Measurements from ENCODE around the gene CSF1. TPM values are rescaled to one million over a fixed set of nuclear protein-coding genes. Genes with fewer than 3 reads are reported as not detected.

The CSF1 gene
- total RNA-seq, 4 donors from 2014 or later, result 8.9 to 49.5 (median 26.6) TPM

DNA sequence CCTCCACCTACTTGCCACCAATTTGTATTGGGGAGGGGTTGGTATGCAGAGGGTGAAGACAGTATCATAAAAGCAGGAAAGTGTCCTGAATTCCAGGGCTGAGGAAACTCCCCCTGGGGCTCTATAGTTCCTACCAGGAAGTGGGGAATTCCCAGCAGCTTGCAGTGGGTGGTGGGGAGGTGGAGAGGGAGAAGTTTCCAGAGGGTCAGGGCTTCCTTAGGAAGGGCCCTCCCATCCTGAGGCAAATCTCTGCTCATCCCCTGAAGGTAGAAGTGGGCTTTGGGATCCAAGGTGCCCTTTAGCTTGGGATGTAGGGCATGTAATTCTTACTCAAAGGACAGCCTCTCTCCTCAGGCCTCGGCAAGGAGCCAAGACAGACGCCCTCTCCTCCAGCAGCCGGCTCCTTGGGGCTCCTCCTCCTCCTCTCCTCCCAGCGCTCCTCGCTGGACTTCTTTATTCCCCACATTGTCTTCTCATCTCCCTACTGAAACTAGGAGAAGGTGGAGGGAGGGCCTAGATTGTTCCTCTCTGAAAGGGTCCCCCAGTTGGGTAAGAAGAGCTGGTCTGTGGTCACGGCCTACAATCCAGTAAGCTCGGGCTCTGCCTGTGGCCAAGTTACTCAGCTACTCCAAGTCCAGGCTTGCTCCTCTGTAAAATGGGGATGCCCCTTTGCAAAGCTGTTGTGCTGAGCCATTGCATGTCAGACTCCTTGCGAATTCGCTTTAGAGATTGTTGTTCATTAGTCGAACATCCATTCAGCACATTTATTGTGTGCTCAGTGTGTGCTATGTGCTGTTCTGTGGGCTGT lies 17.9 kb upstream of the CSF1 start:
- Histone ChIP-seq H3K27me3 (no peaks in the 10 kb centered on the region), H3K4me3 (no peak overlapping the region), H3K36me3 (no peaks in the 10 kb centered on the region), H3K27ac (no peak overlapping the region), H3K9me3 (no peaks in the 10 kb centered on the region), H3K4me1 (peaks cover 0 to 28% (median 3%) of the 10 kb centered on the region in 4 donors)
- TF ChIP-seq, protein P1, sequence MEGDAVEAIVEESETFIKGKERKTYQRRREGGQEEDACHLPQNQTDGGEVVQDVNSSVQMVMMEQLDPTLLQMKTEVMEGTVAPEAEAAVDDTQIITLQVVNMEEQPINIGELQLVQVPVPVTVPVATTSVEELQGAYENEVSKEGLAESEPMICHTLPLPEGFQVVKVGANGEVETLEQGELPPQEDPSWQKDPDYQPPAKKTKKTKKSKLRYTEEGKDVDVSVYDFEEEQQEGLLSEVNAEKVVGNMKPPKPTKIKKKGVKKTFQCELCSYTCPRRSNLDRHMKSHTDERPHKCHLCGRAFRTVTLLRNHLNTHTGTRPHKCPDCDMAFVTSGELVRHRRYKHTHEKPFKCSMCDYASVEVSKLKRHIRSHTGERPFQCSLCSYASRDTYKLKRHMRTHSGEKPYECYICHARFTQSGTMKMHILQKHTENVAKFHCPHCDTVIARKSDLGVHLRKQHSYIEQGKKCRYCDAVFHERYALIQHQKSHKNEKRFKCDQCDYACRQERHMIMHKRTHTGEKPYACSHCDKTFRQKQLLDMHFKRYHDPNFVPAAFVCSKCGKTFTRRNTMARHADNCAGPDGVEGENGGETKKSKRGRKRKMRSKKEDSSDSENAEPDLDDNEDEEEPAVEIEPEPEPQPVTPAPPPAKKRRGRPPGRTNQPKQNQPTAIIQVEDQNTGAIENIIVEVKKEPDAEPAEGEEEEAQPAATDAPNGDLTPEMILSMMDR (IDR thresholded peaks at IDR 0.05), result no peak
- no peak for TF ChIP-seq POLR2A (IDR thresholded peaks at IDR 0.05)
- DNase-seq, result no peak

DNA sequence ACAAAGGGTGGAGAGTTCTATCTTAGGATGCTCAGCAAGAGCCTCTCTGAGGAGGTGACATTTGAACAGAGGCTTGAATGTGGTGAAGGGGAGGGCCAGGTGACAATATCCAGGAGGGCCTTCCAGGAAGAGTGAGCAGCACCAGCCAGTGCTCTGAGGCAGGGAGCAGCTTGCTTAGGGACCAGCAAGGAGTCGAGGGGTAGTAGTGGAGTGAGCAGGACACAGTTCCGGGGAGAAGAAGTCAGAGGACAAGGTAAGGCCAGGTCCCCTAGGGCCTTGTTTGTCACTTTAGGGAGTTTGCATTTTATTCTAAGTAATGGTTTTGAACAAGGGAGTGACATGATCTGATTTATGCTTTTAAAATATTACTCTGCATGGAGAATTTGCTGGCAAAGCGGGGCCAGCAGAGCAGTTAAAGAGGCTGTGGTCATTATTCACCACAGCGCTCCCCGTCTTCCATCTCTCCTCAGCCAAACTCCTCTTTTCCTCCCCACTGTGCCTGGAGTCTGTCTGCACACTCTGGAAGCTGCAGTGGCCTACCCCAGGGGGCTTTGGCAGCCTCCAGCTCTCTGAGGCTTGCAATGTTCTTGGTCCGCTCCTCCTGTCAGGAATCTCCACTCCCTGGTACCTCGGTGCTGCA lies 17.0 kb upstream of the CSF1 start:
- Histone ChIP-seq H3K4me3 (no peak overlapping the region), H3K27me3 (no peaks in the 10 kb centered on the region), H3K36me3 (no peaks in the 10 kb centered on the region), H3K4me1 (peaks cover 0 to 28% (median 3%) of the 10 kb centered on the region in 4 donors), H3K27ac (no peak overlapping the region), H3K9me3 (no peaks in the 10 kb centered on the region)
- no peak for TF ChIP-seq POLR2A (IDR thresholded peaks at IDR 0.05)
- TF ChIP-seq, protein P1 (IDR thresholded peaks at IDR 0.05), result no peak
- DNase-seq, result no peak

DNA sequence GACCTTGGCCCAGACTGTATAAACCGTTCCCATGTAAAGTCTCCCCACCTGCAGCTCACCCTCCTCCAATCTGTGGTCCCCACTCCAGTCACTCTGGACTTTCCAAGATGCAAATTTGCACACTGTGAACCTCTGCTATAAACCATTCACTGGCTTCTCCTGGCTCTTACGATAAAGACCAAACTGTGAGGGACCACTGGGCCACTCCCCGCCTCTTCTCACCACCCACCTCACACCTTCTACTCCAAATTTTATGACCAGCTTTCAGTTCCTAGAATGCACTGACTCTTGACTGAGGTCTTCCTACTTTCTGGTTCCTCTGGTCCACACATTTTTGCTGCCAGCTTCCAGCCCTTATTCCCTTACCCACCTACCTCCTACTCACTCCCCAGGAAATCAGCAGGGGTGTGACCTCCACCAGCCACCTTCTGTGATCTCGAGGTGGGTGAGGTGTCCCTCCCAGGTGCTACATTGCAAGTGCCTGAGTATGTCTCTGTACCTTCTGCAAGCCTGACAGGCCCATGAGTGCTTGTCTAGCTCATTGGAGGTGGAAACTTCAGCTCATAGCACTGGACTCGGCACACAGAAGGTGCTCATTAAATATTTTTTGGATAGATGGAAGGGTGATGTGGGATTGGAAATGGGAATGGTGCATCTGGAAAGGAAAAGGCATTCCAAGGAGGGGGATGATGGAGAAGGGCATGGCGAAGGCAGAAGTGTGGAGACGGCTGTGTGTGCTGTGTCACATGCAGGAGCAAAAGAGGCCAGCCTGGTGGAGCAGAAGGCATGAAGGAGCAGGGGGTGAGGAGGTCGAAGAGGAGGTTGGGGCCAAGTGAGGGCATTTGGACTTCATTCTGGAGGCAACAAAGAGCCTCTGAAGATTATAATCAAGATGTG lies 15.6 kb upstream of the CSF1 start:
- no peaks in the 10 kb centered on the region for H3K36me3 ChIP-seq

DNA sequence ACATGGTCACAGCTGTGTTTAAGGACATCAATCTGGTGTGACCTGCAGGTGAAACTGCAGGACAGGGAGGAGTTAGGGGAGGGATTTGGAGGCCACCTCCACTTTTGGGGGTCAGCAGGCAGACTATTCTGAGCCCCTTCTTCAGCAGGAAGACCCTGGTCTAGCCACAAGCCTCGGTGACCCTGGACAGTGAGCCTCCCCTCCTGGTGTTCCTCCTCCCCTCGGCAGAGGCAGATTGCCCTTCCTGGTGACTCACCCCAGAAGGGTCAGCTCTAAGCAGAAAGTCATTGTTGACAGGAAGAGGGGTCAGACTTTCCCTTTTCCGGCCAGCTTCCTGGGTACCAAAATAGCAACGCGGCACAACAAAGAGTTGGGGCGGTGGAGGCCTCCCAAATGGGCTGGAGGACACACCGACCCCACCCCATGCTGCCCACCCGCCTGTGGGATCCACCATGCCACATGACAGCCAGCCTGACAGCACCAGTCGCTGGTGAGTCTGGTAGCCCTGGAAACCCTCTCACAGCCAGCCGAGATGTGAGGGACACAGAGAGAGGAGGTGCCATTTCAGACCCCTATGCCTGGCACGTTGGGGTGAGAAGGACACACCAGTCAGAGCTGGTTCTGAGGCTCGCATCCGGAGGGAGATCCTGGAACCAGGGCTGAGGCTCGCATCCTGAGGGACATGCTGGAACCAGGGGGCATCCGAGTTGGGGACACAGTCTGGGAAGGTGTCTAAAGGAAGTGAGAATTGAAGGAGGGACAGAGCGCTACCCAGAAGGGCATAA lies 14.7 kb upstream of the CSF1 start:
- no peak for TF ChIP-seq POLR2A (IDR thresholded peaks at IDR 0.05)
- TF ChIP-seq, protein P1 (IDR thresholded peaks at IDR 0.05), result no peak
- Histone ChIP-seq H3K27me3 (no peaks in the 10 kb centered on the region), H3K4me1 (peaks cover 0 to 30% (median 3%) of the 10 kb centered on the region in 4 donors), H3K36me3 (no peaks in the 10 kb centered on the region), H3K9me3 (no peaks in the 10 kb centered on the region), H3K4me3 (no peak overlapping the region), H3K27ac (peak overlapping the region in 2 of 4 donors; percentile 24 to 45)
- no peak for DNase-seq

More for the DNA sequence above, 15.6 kb upstream of the CSF1 start:
- Histone ChIP-seq H3K27me3 (no peaks in the 10 kb centered on the region), H3K27ac (peak overlapping the region in 1 of 4 donors; percentile 10), H3K4me3 (no peak overlapping the region), H3K4me1 (peaks cover 0 to 28% (median 3%) of the 10 kb centered on the region in 4 donors), H3K9me3 (no peaks in the 10 kb centered on the region)
- no peak for DNase-seq
- no peak for TF ChIP-seq POLR2A (IDR thresholded peaks at IDR 0.05)

DNA sequence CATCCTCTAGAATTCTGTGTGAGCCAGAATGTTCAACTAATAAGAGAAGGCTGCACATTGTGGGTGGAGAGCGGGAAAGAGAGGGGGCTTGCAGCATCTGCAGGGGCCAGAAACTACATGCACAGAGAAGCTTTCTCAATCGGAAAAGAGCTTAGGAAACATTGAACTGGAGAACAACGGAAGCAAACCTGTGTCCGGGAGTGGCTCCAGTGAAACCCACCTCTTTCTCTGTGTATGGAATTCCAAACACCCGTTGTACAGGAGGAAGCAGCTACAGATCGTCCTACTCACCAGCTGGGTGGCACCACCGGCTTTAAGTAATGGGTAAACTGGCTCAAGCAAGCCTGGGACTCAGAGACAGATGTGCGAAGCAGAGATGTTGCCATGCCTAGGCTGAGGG lies 14.0 kb upstream of the CSF1 start:
- no peaks in the 10 kb centered on the region for H3K27me3 ChIP-seq
- peak overlapping the region in 1 of 4 donors; percentile 24 for H3K27ac ChIP-seq
- DNase-seq, result no peak

More for the DNA sequence above, 14.0 kb upstream of the CSF1 start:
- no peaks in the 10 kb centered on the region for H3K9me3 ChIP-seq
- H3K36me3 ChIP-seq, result no peaks in the 10 kb centered on the region
- no peak for TF ChIP-seq POLR2A (IDR thresholded peaks at IDR 0.05)
- TF ChIP-seq, protein P1 (IDR thresholded peaks at IDR 0.05), result no peak
- H3K4me3 ChIP-seq, result no peak overlapping the region
- peaks cover 0 to 36% (median 4%) of the 10 kb centered on the region in 4 donors for H3K4me1 ChIP-seq

Measured in Peyer's patch (tissue), 4 donors.